Heart left ventricle (tissue), 13 donors: ENCODE measurements around the gene BST1.

Experiments used
- POLR2A ChIP-seq, 2 donors: fragments of 450-650 bp; IDR thresholded peaks; one replicate each; pipeline ENCODE4 v1.6.1; 2017; ENCODE audit warnings: antibody characterized with exemption in 2 of 2, mild to moderate bottlenecking in 2 of 2, moderate library complexity in 2 of 2
- TF ChIP-seq, protein P1 (sequence below), 12 donors: fragments of 200-600 bp; sonication (generic) in 4 of 12; IDR thresholded peaks; one replicate each; pipeline versions ENCODE4 v1.5.0 to v1.8.0; 2018 to 2022; ENCODE audit warnings: antibody characterized with exemption in 12 of 12, mild to moderate bottlenecking in 5 of 12
- donor health status: ischemic (EF 13 %, LVEDD 7.1; RV severe dilation, severe dysfunction).
- donor health status: DM: no; HTN: yes; CAD: no.
- donor health status: DM: no; HTN: no; CAD: no.
- donor health status: ischemic (EF 25% LVEDD 6.9; RV normal size, moderate dysfunction).
- donor health status: ischemic (EF 25% LVEDD 5.7; RV mildly dilated, moderate dysfunction).
- donor health status: ischemic (EF 35%, LVEDD 5.7; RV mildly dilated, moderate dysfunction).
- donor health status: nonischemic (EF 11% LVEDD 7.7; RV severe dilation, severe dysfunction).
- donor health status: DM: yes; HTN: yes; CAD: no.
- donor health status: PGD.
- donor health status: ischemic (EF 29% LVEDD 5.4; RV normal size, mild dysfunction).
- donor health status: nonischemic (EF 23%, LVEDD 6.1; RV moderate dilation, normal function).

DNA sequence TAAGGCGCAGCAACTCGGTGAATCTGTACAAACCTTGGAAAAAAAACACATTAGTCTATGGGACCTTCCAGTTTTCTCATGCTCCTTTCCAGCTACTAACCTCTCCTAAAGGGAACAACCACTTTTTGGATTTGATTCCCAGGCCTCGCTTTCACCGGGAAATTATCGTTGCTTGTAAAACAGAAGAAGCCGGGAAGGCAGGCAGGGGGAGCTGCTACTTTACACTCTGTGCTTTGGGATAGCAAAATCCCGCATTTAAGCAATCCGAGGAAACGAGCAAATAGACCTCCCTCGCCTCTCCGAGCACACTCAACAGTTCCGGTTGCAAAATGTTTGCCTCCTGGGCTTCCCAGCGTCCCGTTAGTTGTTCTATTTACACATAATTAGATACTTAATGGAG is 76.4 kb downstream of the BST1 start:
- TF ChIP-seq, protein P1, sequence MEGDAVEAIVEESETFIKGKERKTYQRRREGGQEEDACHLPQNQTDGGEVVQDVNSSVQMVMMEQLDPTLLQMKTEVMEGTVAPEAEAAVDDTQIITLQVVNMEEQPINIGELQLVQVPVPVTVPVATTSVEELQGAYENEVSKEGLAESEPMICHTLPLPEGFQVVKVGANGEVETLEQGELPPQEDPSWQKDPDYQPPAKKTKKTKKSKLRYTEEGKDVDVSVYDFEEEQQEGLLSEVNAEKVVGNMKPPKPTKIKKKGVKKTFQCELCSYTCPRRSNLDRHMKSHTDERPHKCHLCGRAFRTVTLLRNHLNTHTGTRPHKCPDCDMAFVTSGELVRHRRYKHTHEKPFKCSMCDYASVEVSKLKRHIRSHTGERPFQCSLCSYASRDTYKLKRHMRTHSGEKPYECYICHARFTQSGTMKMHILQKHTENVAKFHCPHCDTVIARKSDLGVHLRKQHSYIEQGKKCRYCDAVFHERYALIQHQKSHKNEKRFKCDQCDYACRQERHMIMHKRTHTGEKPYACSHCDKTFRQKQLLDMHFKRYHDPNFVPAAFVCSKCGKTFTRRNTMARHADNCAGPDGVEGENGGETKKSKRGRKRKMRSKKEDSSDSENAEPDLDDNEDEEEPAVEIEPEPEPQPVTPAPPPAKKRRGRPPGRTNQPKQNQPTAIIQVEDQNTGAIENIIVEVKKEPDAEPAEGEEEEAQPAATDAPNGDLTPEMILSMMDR (IDR thresholded peaks at IDR 0.05), result peak in 11 of 12 donors; percentile 15 to 66 (median 36)
- no peak for TF ChIP-seq POLR2A (IDR thresholded peaks at IDR 0.05)
